Calu3 (cell line): ENCODE data around the gene IRS2. TPM values are rescaled to one million over a fixed set of nuclear protein-coding genes. Genes with fewer than 3 reads are reported as not detected.
A peak's percentile ranks its signal among the peaks of the same experiment; 100 is the strongest.
"Not testable (repeated sequence)": the region's sequence is repeated elsewhere in the genome, so short reads cannot be mapped to it uniquely, and the experiment has no call there.

Experiments used
- Bru-seq: library from RNA; stranded (reverse); fragments of 400-500 nt; gene quantifications from one replicate; lab custom pipeline; 2021; lab: Mats Ljungman, UMichigan
- BruChase-seq, 2 experiments: library from RNA; stranded (reverse); fragments of 400-500 nt; gene quantifications; one replicate each; lab custom pipeline; 2021; lab: Mats Ljungman, UMichigan
- BruUV-seq: library from RNA; stranded (reverse); fragments of 400-500 nt; replicated peaks from 2 replicates; lab custom pipeline; 2021; lab: Mats Ljungman, UMichigan
- CTCF ChIA-PET: fragments of 300-600 bp; sonication (Branson Sonifier 250); formaldehyde crosslinking; loops from one replicate; lab custom pipeline; 2022; ENCODE audit warnings: antibody characterized with exemption; lab: Charles Lee
- DNase-seq: peaks from one replicate; pipeline ENCODE4 v3.0.0; 2022
- H3K27ac Mint-ChIP-seq: one replicate; pipeline ENCODE4 v1.8.0; 2022; ENCODE audit warnings: mixed read lengths; ENCODE audit not compliant: unreplicated experiment
- H3K27me3 Mint-ChIP-seq: one replicate; pipeline ENCODE4 v1.8.0; 2022; ENCODE audit warnings: mixed read lengths; ENCODE audit not compliant: unreplicated experiment
- H3K36me3 Mint-ChIP-seq: one replicate; pipeline ENCODE4 v1.8.0; 2022; ENCODE audit warnings: mild to moderate bottlenecking, moderate library complexity, mixed read lengths; ENCODE audit not compliant: insufficient read depth, unreplicated experiment
- H3K4me1 Mint-ChIP-seq: one replicate; pipeline ENCODE4 v1.8.0; 2022; ENCODE audit warnings: mild to moderate bottlenecking, low read depth, mixed read lengths; ENCODE audit not compliant: unreplicated experiment
- H3K4me3 Mint-ChIP-seq: one replicate; pipeline ENCODE4 v1.8.0; 2022; ENCODE audit warnings: mild to moderate bottlenecking, low read depth, moderate library complexity, mixed read lengths; ENCODE audit not compliant: unreplicated experiment
- H3K9me3 Mint-ChIP-seq: one replicate; pipeline ENCODE4 v1.8.0; 2022; ENCODE audit warnings: low read depth, mixed read lengths; ENCODE audit not compliant: unreplicated experiment
- intact Hi-C: fragments of 100-400 bp; cut with micrococcal nuclease; formaldehyde crosslinking; loops from one replicate; pipeline ENCODE4 v1.10.0; 2022; ENCODE audit not compliant: unreplicated experiment
- long read RNA-seq: library from polyadenylated mRNA; stranded (forward); transcript quantifications from one replicate; pipeline ENCODE4 v2.0.0, GENCODE V29; 2022
- total RNA-seq: library from RNA; stranded (reverse); gene quantifications from 2 replicates; pipeline ENCODE4 v1.2.3, GENCODE V29; 2022
- TF ChIP-seq, protein P1 (sequence below): fragments of 200-600 bp; IDR thresholded peaks from one replicate; pipeline ENCODE4 v1.8.0; 2022; ENCODE audit warnings: antibody characterized with exemption; ENCODE audit not compliant: unreplicated experiment

IRS2 gene
- total RNA-seq (4.3 and 5.4 TPM in 2 replicates), Bru-seq, nascent RNA (percentile 65 among the genes with signal in this experiment), BruChase-seq, experiment 1, labeled RNA remaining after a 6-hour chase (percentile 46 among the genes with signal in this experiment), BruChase-seq, experiment 2, labeled RNA remaining after a 2-hour chase (percentile 53 among the genes with signal in this experiment)
- long read RNA-seq, full-length matches to known transcripts: 3 of 5 reads
- long read RNA-seq, partial matches to known transcripts: 0 of 5 reads
- long read RNA-seq, other reads (novel, unspliced or antisense): 2 of 5 reads

DNA sequence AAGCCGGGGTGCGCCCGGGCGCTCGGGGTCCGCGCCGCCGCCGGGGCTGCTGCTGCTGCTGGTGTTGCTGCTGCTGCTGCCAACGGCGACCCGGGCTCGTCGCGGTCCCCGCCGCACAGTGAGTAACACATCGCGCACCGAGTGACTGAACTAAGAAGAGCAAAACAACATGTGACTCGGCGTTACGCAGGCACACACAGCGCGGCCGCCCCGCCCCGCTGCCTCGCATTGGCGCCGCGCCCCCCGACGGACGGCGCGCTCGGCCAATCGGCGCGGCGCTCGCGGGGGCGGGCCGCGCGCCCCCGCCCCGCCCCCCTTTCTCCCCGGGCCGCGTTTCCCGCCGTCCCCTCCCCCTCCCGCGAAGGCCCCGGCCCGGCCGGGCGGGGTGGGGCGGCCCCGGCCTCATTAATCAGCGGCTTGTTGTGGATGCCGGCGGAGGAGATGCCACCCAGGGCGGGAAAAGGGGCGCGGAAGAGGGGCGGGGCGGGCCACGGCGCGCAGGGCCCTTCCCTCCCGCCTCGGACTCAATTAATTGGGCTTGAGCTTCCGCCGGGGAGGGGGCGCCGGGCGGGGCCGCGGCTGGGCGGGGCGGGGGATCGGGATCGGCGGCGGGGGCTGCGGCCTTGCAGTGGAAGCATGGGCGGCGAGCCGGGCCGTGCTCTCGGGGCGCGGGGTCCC, at the start of gene IRS2:
IRS2 (minus strand) TSS at position 127 of the 678 bp plus-strand sequence. CDS start 530 bp downstream, outside the sequence.
- Mint-ChIP-seq H3K36me3 (peaks cover 18% of the 10 kb centered on the region), H3K27ac (no peak within 1 kb of the TSS), H3K4me3 (peak within 1 kb of the TSS; percentile 69), H3K27me3 (no peaks in the 10 kb centered on the region), H3K9me3 (no peaks in the 10 kb centered on the region), H3K4me1 (no peaks in the 10 kb centered on the region)
- DNase-seq: peak; percentile 72
- CTCF ChIA-PET: no interaction called here
- TF ChIP-seq, protein P1, sequence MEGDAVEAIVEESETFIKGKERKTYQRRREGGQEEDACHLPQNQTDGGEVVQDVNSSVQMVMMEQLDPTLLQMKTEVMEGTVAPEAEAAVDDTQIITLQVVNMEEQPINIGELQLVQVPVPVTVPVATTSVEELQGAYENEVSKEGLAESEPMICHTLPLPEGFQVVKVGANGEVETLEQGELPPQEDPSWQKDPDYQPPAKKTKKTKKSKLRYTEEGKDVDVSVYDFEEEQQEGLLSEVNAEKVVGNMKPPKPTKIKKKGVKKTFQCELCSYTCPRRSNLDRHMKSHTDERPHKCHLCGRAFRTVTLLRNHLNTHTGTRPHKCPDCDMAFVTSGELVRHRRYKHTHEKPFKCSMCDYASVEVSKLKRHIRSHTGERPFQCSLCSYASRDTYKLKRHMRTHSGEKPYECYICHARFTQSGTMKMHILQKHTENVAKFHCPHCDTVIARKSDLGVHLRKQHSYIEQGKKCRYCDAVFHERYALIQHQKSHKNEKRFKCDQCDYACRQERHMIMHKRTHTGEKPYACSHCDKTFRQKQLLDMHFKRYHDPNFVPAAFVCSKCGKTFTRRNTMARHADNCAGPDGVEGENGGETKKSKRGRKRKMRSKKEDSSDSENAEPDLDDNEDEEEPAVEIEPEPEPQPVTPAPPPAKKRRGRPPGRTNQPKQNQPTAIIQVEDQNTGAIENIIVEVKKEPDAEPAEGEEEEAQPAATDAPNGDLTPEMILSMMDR: no peak
- intact Hi-C loops: loop anchor here (5.0 kb wide), 1 partner anchor 311 kb away; no protein-coding TSS in a partner anchor
- BruUV-seq: no TSS peak

GRCh38 chr13:109834973-109835720, 48.8 kb upstream of the IRS2 start:
- no peak overlapping the region for H3K4me3 Mint-ChIP-seq
- no peak for DNase-seq
- no peaks in the 10 kb centered on the region for H3K27me3 Mint-ChIP-seq
- H3K27ac Mint-ChIP-seq: no peak overlapping the region
- no peaks in the 10 kb centered on the region for H3K36me3 Mint-ChIP-seq
- intact Hi-C loops: no loop called here
- H3K9me3 Mint-ChIP-seq: no peaks in the 10 kb centered on the region
- BruUV-seq: no TSS peak
- CTCF ChIA-PET: no interaction called here
- peaks cover 1% of the 10 kb centered on the region for H3K4me1 Mint-ChIP-seq
- TF ChIP-seq, protein P1: no peak

GRCh38 chr13:109833940-109834339, 47.6 kb upstream of the IRS2 start:
- TF ChIP-seq, protein P1: no peak
- CTCF ChIA-PET: no interaction called here
- H3K27me3 Mint-ChIP-seq: no peaks in the 10 kb centered on the region
- H3K4me1 Mint-ChIP-seq: no peaks in the 10 kb centered on the region
- H3K27ac Mint-ChIP-seq: no peak overlapping the region
- H3K4me3 Mint-ChIP-seq: no peak overlapping the region
- BruUV-seq: no TSS peak
- H3K9me3 Mint-ChIP-seq: no peaks in the 10 kb centered on the region
- H3K36me3 Mint-ChIP-seq: no peaks in the 10 kb centered on the region
- DNase-seq: no peak
- intact Hi-C loops: no loop called here

DNA sequence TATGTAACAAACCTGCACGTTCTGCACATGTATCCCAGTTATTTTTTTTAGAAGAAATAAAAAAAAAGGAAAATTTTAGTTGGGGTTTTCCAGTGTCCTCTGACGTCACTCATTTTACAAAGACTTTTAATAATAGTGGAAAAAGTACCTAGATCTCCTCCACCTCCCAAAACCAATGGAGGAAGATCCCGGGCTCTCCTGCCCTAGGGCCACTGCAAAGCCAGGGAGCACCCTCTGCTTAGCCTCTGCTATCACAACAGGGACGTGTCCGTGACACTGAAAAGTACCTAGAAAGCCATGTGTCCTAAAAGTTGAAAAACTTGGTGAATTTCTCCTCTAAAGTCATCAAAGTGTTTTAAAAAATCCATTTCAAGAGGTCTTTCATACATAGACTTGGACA, 46.7 kb upstream of the IRS2 start:
- H3K9me3 Mint-ChIP-seq: no peaks in the 10 kb centered on the region
- no peak overlapping the region for H3K27ac Mint-ChIP-seq
- H3K4me3 Mint-ChIP-seq: no peak overlapping the region
- DNase-seq: no peak
- H3K4me1 Mint-ChIP-seq: no peaks in the 10 kb centered on the region
- BruUV-seq: no TSS peak
- intact Hi-C loops: no loop called here
- H3K27me3 Mint-ChIP-seq: no peaks in the 10 kb centered on the region
- H3K36me3 Mint-ChIP-seq: no peaks in the 10 kb centered on the region
- CTCF ChIA-PET: no interaction called here
- TF ChIP-seq, protein P1: no peak

GRCh38 chr13:109828591-109829316, 42.4 kb upstream of the IRS2 start:
- H3K9me3 Mint-ChIP-seq, DNase-seq, H3K36me3 Mint-ChIP-seq, BruUV-seq, H3K27me3 Mint-ChIP-seq, intact Hi-C loops, CTCF ChIA-PET, H3K4me1 Mint-ChIP-seq, H3K27ac Mint-ChIP-seq, H3K4me3 Mint-ChIP-seq: not testable (repeated sequence)

GRCh38 chr13:109823201-109823600, 36.8 kb upstream of the IRS2 start:
- CTCF ChIA-PET, H3K27ac Mint-ChIP-seq, DNase-seq, H3K4me3 Mint-ChIP-seq, H3K4me1 Mint-ChIP-seq, H3K36me3 Mint-ChIP-seq, intact Hi-C loops, H3K27me3 Mint-ChIP-seq, BruUV-seq, H3K9me3 Mint-ChIP-seq: not testable (repeated sequence)
